GM12864 (cell line): ENCODE measurements around the gene ELMO1.

Source experiments
- DNase-seq: peaks from one replicate; pipeline ENCODE4 v3.0.0-alpha.2; 2011; ENCODE audit warnings: low read depth
- H3K4me3 ChIP-seq: 2 replicates; pipeline ENCODE4 v1.5.1; 2011; ENCODE audit warnings: mild to moderate bottlenecking, low read depth, low read length, control low read depth
- CTCF ChIP-seq: IDR thresholded peaks from 2 replicates; pipeline ENCODE4 v1.5.1; 2011; ENCODE audit warnings: low read depth, mild to moderate bottlenecking, moderate library complexity, low read length, control low read depth, inconsistent platforms; ENCODE audit errors: missing control alignments

ELMO1 gene

GRCh38 chr7:37449621-37450020 is 957 bp upstream of the ELMO1 start:
- H3K4me3 ChIP-seq: peak overlapping the region; percentile 13
- no peak for DNase-seq
- TF ChIP-seq CTCF: no peak

DNA sequence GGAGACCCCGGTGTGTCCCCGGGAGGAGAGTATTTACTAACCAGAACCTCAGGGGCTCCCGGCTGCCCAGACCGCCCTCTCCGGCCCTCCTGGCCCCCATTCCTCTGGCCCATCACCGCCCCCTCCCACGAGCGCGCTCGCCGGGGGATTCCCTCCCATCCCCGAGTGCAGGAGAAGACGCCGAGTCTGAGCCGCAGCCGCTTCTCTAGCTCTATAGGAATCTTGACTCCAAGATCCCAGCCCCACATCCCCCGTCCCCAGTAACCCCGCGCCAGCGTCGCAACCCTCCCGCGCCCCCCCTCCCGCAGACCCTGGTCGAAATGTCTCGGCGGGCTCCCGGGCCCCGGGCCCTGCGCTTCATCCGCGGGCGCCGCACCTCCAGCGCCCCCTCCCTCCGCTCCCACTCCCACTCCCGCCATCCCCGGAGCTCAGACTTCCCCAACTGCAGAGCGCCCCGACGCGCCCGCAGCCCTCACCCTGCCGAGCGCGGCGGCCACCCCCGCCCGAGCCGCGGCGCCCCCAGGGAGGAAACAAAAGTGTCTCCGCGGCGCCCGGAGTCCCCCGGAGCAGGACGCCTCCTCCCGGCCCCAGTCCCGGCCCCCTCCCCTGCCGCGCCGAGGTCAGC is 541 bp downstream of the ELMO1 start:
- TF ChIP-seq CTCF: no peak
- DNase-seq: no peak
- peak overlapping the region; percentile 54 for H3K4me3 ChIP-seq

DNA sequence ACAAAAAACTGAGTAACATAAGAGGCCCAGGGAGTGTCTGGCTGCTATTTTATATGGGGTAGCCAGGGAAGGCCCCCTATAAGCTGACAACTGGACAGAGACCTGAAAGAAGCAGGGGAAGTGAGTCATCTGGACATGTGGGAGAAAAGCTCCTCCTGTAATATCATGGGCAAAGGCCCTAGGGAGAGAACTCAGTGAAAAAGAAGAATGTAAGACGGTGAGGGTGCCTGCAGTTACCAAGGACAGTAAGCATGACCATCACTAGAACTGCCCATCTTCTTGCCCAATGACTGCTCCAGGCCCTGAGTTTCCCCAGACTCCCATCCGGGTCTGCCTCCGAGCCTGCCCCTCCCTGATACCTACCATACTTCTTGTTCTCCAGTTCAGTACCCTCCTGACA is 2.3 kb downstream of the ELMO1 start:
- DNase-seq: no peak
- no peak for TF ChIP-seq CTCF
- no peak overlapping the region for H3K4me3 ChIP-seq

DNA sequence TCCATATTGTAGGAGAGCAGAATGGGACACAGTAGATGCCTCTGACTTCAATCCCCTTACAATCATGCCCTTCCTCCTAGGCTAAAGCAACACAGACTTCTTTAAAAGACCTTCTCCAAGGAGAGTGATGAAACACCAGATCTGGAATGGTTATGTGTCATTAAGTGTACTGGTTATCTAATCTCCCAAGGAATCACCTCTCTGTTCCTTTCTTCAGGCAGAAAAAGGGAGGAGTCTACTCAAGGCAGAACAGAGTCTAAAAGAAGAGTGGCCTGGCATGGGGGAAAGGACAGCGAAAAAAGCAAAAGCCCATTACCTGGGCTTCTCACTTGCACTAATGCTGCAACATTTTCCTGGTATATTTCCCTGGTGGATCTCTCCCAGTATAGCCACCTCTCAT is 2.9 kb downstream of the ELMO1 start:
- DNase-seq: no peak
- no peak for TF ChIP-seq CTCF
- no peak overlapping the region for H3K4me3 ChIP-seq

GRCh38 chr7:37445064-37445723 is 3.5 kb downstream of the ELMO1 start:
- DNase-seq: no peak

DNA sequence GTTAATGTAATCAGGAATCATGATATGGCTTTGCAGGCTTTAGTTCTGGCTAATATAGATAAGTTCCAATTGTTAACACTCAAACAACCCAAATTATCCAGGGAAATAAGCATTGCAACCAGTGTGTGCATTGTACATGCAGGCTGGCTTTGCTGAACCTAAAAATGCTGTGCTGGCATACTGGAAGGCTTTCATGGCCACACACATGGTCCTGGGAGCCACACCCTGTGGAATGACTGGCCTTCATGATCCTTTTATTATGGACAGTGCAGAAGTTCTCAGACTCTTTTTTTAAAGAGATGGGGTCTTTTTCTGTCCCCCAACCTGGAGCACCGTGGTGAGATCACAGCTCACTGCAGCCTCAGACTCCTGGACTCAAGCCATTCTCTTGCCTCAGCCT is 5.0 kb downstream of the ELMO1 start:
- no peak overlapping the region for H3K4me3 ChIP-seq
- TF ChIP-seq CTCF: no peak
- DNase-seq: no peak

More at GRCh38 chr7:37445064-37445723, 3.5 kb downstream of the ELMO1 start:
- TF ChIP-seq CTCF: no peak
- no peak overlapping the region for H3K4me3 ChIP-seq

- DNase-seq: no peak
These were observed 6.4 kb downstream of the ELMO1 start for GRCh38 chr7:37442268-37442667.

More at GRCh38 chr7:37442268-37442667, 6.4 kb downstream of the ELMO1 start:
- H3K4me3 ChIP-seq: no peak overlapping the region
- no peak for TF ChIP-seq CTCF
